H9 (cell line): Measurements from ENCODE around the gene SLIT1. TPM values are rescaled to one million over a fixed set of nuclear protein-coding genes. Genes with fewer than 3 reads are reported as not detected.

Source experiments
- DNase-seq: peaks from one replicate; pipeline ENCODE4 v3.0.0-alpha.2; 2017
- H2AFZ ChIP-seq: one replicate; pipeline ENCODE4 v1.6.1; 2013; ENCODE audit warnings: mild to moderate bottlenecking, low read length, control low read depth, moderate library complexity
- H2AK5ac ChIP-seq: 2 replicates; pipeline ENCODE4 v1.6.1; 2013; ENCODE audit warnings: low read length, control low read depth, mixed read lengths; ENCODE audit not compliant: insufficient read length
- H2BK120ac ChIP-seq: one replicate; pipeline ENCODE4 v1.6.1; 2013; ENCODE audit warnings: low read depth, mild to moderate bottlenecking, low read length, control low read depth, inconsistent platforms; ENCODE audit not compliant: poor library complexity, severe bottlenecking
- H2BK12ac ChIP-seq: 2 replicates; pipeline ENCODE4 v1.6.1; 2013; ENCODE audit warnings: low read length, control low read depth, mixed read lengths, low read depth; ENCODE audit not compliant: insufficient read length
- H2BK15ac ChIP-seq: 2 replicates; pipeline ENCODE4 v1.6.1; 2013; ENCODE audit warnings: low read depth, low read length, control low read depth
- H2BK20ac ChIP-seq: one replicate; pipeline ENCODE4 v1.6.1; 2013; ENCODE audit warnings: low read depth, mild to moderate bottlenecking, low read length, control low read depth, inconsistent platforms; ENCODE audit not compliant: poor library complexity, severe bottlenecking
- H2BK5ac ChIP-seq: 2 replicates; pipeline ENCODE4 v1.6.1; 2013; ENCODE audit warnings: low read length, control low read depth, mixed read lengths; ENCODE audit not compliant: insufficient read length
- H3K14ac ChIP-seq: 2 replicates; pipeline ENCODE4 v1.6.1; 2013; ENCODE audit warnings: low read length, control low read depth; ENCODE audit not compliant: insufficient read depth
- H3K18ac ChIP-seq: 2 replicates; pipeline ENCODE4 v1.6.1; 2013; ENCODE audit warnings: low read depth, mild to moderate bottlenecking, mixed read lengths, low read length, control low read depth; ENCODE audit not compliant: insufficient read length
- H3K23ac ChIP-seq: 2 replicates; pipeline ENCODE4 v1.6.1; 2013; ENCODE audit warnings: low read length, control low read depth, mixed read lengths, low read depth; ENCODE audit not compliant: insufficient read length
- H3K23me2 ChIP-seq: 2 replicates; pipeline ENCODE4 v1.6.1; 2013; ENCODE audit warnings: low read depth, mild to moderate bottlenecking, mixed read lengths, low read length, control low read depth; ENCODE audit not compliant: insufficient read length, poor library complexity, severe bottlenecking
- H3K27ac ChIP-seq: 2 replicates; pipeline ENCODE4 v1.5.1; 2013; ENCODE audit warnings: low read length, control low read depth, mixed read lengths, low read depth; ENCODE audit not compliant: insufficient read length
- H3K27me3 ChIP-seq: 2 replicates; pipeline ENCODE4 v1.6.1; 2013; ENCODE audit warnings: low read length, control low read depth, inconsistent platforms; ENCODE audit not compliant: insufficient read depth
- H3K4ac ChIP-seq: 2 replicates; pipeline ENCODE4 v1.6.1; 2013; ENCODE audit warnings: low read depth, mild to moderate bottlenecking, control low read depth, inconsistent platforms, low read length, moderate library complexity
- H3K4me1 ChIP-seq: 2 replicates; pipeline ENCODE4 v1.6.1; 2013; ENCODE audit warnings: low read length, control low read depth, inconsistent platforms; ENCODE audit not compliant: insufficient read depth
- H3K4me2 ChIP-seq: 2 replicates; pipeline ENCODE4 v1.6.1; 2013; ENCODE audit warnings: low read length, control low read depth, mixed read lengths; ENCODE audit not compliant: insufficient read length, insufficient read depth
- H3K56ac ChIP-seq: 2 replicates; pipeline ENCODE4 v1.6.1; 2013; ENCODE audit warnings: low read depth, mild to moderate bottlenecking, mixed read lengths, low read length, control low read depth; ENCODE audit not compliant: insufficient read length
- H3K79me1 ChIP-seq: 2 replicates; pipeline ENCODE4 v1.6.1; 2013; ENCODE audit warnings: low read depth, mild to moderate bottlenecking, moderate library complexity, low read length, control low read depth, inconsistent platforms; ENCODE audit not compliant: insufficient read depth, poor library complexity, severe bottlenecking
- H3K79me2 ChIP-seq: 2 replicates; pipeline ENCODE4 v1.6.1; 2013; ENCODE audit warnings: low read length, control low read depth, inconsistent platforms; ENCODE audit not compliant: insufficient read depth
- H3K9ac ChIP-seq: 2 replicates; pipeline ENCODE4 v1.6.1; 2013; ENCODE audit warnings: low read length, control low read depth, mixed read lengths; ENCODE audit not compliant: insufficient read length; ENCODE audit errors: extremely low read depth
- H3K9me3 ChIP-seq: one replicate; pipeline ENCODE4 v1.6.1; 2013; ENCODE audit warnings: low read depth, low read length, inconsistent platforms; ENCODE audit not compliant: control insufficient read depth
- H3T11ph ChIP-seq: one replicate; pipeline ENCODE4 v1.6.1; 2013; ENCODE audit warnings: mild to moderate bottlenecking, low read length, control low read depth, inconsistent platforms
- H4K20me1 ChIP-seq: one replicate; pipeline ENCODE4 v1.6.1; 2013; ENCODE audit not compliant: control insufficient read depth, insufficient read length, insufficient read depth
- H4K5ac ChIP-seq: 2 replicates; pipeline ENCODE4 v1.6.1; 2013; ENCODE audit warnings: low read depth, mild to moderate bottlenecking, mixed read lengths, low read length, control low read depth; ENCODE audit not compliant: insufficient read length
- H4K8ac ChIP-seq: replicated peaks from 2 replicates; pipeline ENCODE4 v1.6.1; 2013; ENCODE audit warnings: low read length, control low read depth, mixed read lengths, low read depth; ENCODE audit not compliant: insufficient read length
- H4K91ac ChIP-seq: 2 replicates; pipeline ENCODE4 v1.6.1; 2013; ENCODE audit warnings: low read depth, mild to moderate bottlenecking, moderate library complexity, mixed read lengths, low read length, control low read depth; ENCODE audit not compliant: insufficient read length
- H3K27ac Mint-ChIP-seq, 3 experiments: 2 replicates in 2 of 3; 3 replicates in 1 of 3; pipeline ENCODE4 v1.8.0; 2020 to 2021; ENCODE audit warnings: mixed read lengths in 3 of 3, mild to moderate bottlenecking in 1 of 3, moderate library complexity in 1 of 3
- H3K27me3 Mint-ChIP-seq: 2 replicates; pipeline ENCODE4 v1.8.0; 2021; ENCODE audit warnings: low read depth, mild to moderate bottlenecking, moderate library complexity, mixed read lengths
- H3K36me3 Mint-ChIP-seq, 3 experiments: 2 replicates in 2 of 3; 3 replicates in 1 of 3; pipeline ENCODE4 v1.8.0; 2020 to 2021; ENCODE audit warnings: low read depth in 3 of 3, mixed read lengths in 3 of 3; ENCODE audit not compliant: insufficient read depth in 1 of 3
- H3K4me1 Mint-ChIP-seq, 2 experiments: 2 replicates each; pipeline ENCODE4 v1.8.0; 2020; ENCODE audit warnings: mixed read lengths in 2 of 2
- H3K4me3 Mint-ChIP-seq, 2 experiments: 2 replicates in 1 of 2; 3 replicates in 1 of 2; pipeline ENCODE4 v1.8.0; 2020 to 2021; ENCODE audit warnings: mild to moderate bottlenecking in 2 of 2, mixed read lengths in 2 of 2, moderate library complexity in 1 of 2
- H3K9me3 Mint-ChIP-seq, 2 experiments: 2 replicates in 1 of 2; 3 replicates in 1 of 2; pipeline ENCODE4 v1.8.0; 2020; ENCODE audit warnings: mild to moderate bottlenecking in 2 of 2, mixed read lengths in 2 of 2, moderate library complexity in 1 of 2
- CTCF ChIP-seq: fragments of 200-600 bp; sonication (generic); conservative IDR thresholded peaks from 3 replicates; pipeline ENCODE4 v1.8.0; 2021; ENCODE audit warnings: antibody characterized with exemption, mild to moderate bottlenecking
- WGBS: extraction: QIAGEN DNeasy Blood & Tissue Kit; methylation state at CpG from one replicate; pipeline ENCODE4 v1.1.7; 2013; ENCODE audit warnings: missing lambda C conversion rate, low lambda C conversion rate, mixed read lengths; ENCODE audit not compliant: insufficient read length; ENCODE audit errors: extremely low coverage; 5-methylcytosine and 5-hydroxymethylcytosine counted together
- total RNA-seq: library from RNA; stranded (reverse); gene quantifications from 2 replicates; pipeline ENCODE4 v1.2.1, GENCODE V29; 2021

Gene SLIT1
- total RNA-seq, 1 experiment from 2014 or later: 0.57 TPM

GRCh38 chr10:97228775-97229157 is 43.0 kb upstream of the SLIT1 start:
- H4K8ac ChIP-seq: no peak overlapping the region
- H3K27ac ChIP-seq: no peak overlapping the region

More at GRCh38 chr10:97228775-97229157, 43.0 kb upstream of the SLIT1 start:
- DNase-seq: no peak
- Histone ChIP-seq H4K91ac (no peak overlapping the region), H2AFZ (no peak overlapping the region), H2BK12ac (no peak overlapping the region), H3K79me1 (no peaks in the 10 kb centered on the region), H2BK5ac (no peak overlapping the region), H4K20me1 (no peaks in the 10 kb centered on the region), H3K56ac (no peak overlapping the region), H3T11ph (no peak overlapping the region), H2BK120ac (no peak overlapping the region), H3K14ac (no peak overlapping the region), H3K4ac (no peak overlapping the region), H3K9ac (no peak overlapping the region), H3K27me3 (no peaks in the 10 kb centered on the region), H2AK5ac (no peak overlapping the region), H3K4me1 (no peaks in the 10 kb centered on the region), H3K23me2 (no peaks in the 10 kb centered on the region), H3K79me2 (no peaks in the 10 kb centered on the region), H3K18ac (no peak overlapping the region), H3K23ac (no peak overlapping the region), H3K4me2 (no peak overlapping the region), H4K5ac (no peak overlapping the region), H2BK15ac (no peak overlapping the region), H2BK20ac (no peak overlapping the region), H3K9me3 (no peaks in the 10 kb centered on the region)
- no peak for TF ChIP-seq CTCF
- H3K9me3 Mint-ChIP-seq: no peaks in the 10 kb centered on the region
- no peaks in the 10 kb centered on the region for H3K27me3 Mint-ChIP-seq
- H3K4me1 Mint-ChIP-seq: no peaks in the 10 kb centered on the region
- H3K36me3 Mint-ChIP-seq: peaks cover 2 to 47% (median 37%) of the 10 kb centered on the region in 3 experiments; a peak in 6 of 7 replicates
- H3K27ac Mint-ChIP-seq: no peak overlapping the region
- no peak overlapping the region for H3K4me3 Mint-ChIP-seq
- no CpG with 5 or more reads among the region's 1 CpG for WGBS
